Measurements from ENCODE around the gene CNNM1.

DNA sequence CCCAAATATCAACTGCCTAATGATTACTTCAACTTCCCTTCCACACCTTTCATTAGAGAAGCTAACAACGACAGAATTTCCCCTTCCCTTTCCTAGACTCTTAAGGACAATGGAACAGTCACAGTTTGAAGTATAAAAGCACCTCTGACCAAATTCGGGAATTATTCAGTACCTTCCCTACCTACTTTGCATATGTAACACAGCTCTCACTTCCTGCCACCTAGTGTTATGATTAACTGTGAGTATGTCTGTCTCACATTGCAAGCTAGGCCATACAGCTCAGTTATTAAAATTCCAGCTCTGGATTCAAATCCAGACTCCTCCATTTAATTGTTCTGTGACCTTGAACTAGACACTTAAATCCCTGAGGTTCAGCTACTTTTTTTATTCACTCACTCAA, 48.7 kb upstream of the CNNM1 start:
- TF ChIP-seq POLR2A (IDR thresholded peaks at IDR 0.05; ENCODE audit: low read length) (no peak), GATA1 (IDR thresholded peaks at IDR 0.05; ENCODE audit: low read depth, low read length) (no peak)

Measured in erythroblast (primary cell).